Measurements from ENCODE around the gene GPR35.
"Not testable (repeated sequence)": the region's sequence is repeated elsewhere in the genome, so short reads cannot be mapped to it uniquely, and the experiment has no call there.

GRCh38 chr2:240678909-240679308 lies 53.6 kb downstream of the GPR35 start:
- TF ChIP-seq POLR2A, CTCF (IDR thresholded peaks at IDR 0.05): not testable (repeated sequence)

Data from heart left ventricle (tissue), 13 donors.